Prostate gland (tissue), 2 donors: Measurements from ENCODE around the gene EIF4ENIF1.
"Not testable (repeated sequence)": the region's sequence is repeated elsewhere in the genome, so short reads cannot be mapped to it uniquely, and the experiment has no call there.

Source experiments
- POLR2A ChIP-seq: fragments of 450-650 bp; IDR thresholded peaks from one replicate; pipeline ENCODE4 v1.6.1; 2016; ENCODE audit warnings: antibody characterized with exemption, mild to moderate bottlenecking
- POLR2AphosphoS5 ChIP-seq: sonication (generic); formaldehyde crosslinking; IDR thresholded peaks from one replicate; pipeline ENCODE4 v1.6.1; 2017; ENCODE audit warnings: antibody characterized with exemption
- TF ChIP-seq, protein P1 (sequence below), 4 experiments: fragments of 200-600 bp in 2 of 4; fragments of 450-650 bp in 2 of 4; sonication (generic) in 2 of 4; IDR thresholded peaks; 1 replicate in 3 of 4; 2 replicates in 1 of 4; pipeline ENCODE4 v1.5.1; 2016 to 2019; ENCODE audit warnings: antibody characterized with exemption in 4 of 4, mild to moderate bottlenecking in 2 of 4, moderate library complexity in 2 of 4

DNA sequence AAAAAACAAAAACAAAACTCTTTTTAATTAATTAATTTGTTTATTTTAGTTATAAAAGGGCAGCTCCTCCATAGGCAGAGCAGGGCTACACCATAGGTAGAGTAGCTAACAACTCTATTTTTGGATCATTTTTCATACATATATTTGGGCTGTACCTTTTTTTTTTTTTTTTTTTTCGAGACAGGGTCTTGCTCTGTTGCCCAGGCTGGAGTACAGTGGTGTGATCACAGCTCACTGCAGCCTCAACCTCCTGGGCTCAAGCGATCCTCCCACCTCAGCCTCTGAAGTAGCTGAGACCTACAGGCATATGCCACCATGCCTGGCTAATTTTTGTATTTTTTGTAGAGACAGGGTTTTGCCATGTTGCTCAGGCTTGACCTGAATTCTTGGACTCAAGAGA is 87.3 kb downstream of the EIF4ENIF1 start:
- TF ChIP-seq, protein P1, sequence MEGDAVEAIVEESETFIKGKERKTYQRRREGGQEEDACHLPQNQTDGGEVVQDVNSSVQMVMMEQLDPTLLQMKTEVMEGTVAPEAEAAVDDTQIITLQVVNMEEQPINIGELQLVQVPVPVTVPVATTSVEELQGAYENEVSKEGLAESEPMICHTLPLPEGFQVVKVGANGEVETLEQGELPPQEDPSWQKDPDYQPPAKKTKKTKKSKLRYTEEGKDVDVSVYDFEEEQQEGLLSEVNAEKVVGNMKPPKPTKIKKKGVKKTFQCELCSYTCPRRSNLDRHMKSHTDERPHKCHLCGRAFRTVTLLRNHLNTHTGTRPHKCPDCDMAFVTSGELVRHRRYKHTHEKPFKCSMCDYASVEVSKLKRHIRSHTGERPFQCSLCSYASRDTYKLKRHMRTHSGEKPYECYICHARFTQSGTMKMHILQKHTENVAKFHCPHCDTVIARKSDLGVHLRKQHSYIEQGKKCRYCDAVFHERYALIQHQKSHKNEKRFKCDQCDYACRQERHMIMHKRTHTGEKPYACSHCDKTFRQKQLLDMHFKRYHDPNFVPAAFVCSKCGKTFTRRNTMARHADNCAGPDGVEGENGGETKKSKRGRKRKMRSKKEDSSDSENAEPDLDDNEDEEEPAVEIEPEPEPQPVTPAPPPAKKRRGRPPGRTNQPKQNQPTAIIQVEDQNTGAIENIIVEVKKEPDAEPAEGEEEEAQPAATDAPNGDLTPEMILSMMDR (IDR thresholded peaks at IDR 0.05): not testable (repeated sequence)
- not testable (repeated sequence) for TF ChIP-seq POLR2AphosphoS5, POLR2A
